ENCODE results near the gene NELFA.
A peak's percentile ranks its signal among the peaks of the same experiment; 100 is the strongest.

Gene NELFA

GRCh38 chr4:1967512-1968149 is 41.1 kb downstream of the NELFA start:
- DNase-seq (ENCODE audit: low read depth): peak; percentile 25
- H3K4me3 ChIP-seq (ENCODE audit: control insufficient read depth, low read depth, low read length): no peak overlapping the region
- TF ChIP-seq CTCF (conservative IDR thresholded peaks at IDR 0.05; ENCODE audit: control insufficient read depth, insufficient read depth, low read depth, low read length): no peak

GRCh38 chr4:1964971-1965370 is 43.8 kb downstream of the NELFA start:
- H3K4me3 ChIP-seq (ENCODE audit: control insufficient read depth, low read depth, low read length): no peak overlapping the region
- TF ChIP-seq CTCF (conservative IDR thresholded peaks at IDR 0.05; ENCODE audit: control insufficient read depth, insufficient read depth, low read depth, low read length): no peak

GRCh38 chr4:1964443-1964842 is 44.3 kb downstream of the NELFA start:
- no peak for DNase-seq (ENCODE audit: low read depth)
- no peak overlapping the region for H3K4me3 ChIP-seq (ENCODE audit: control insufficient read depth, low read depth, low read length)
- no peak for TF ChIP-seq CTCF (conservative IDR thresholded peaks at IDR 0.05; ENCODE audit: control insufficient read depth, insufficient read depth, low read depth, low read length)

More at GRCh38 chr4:1964971-1965370, 43.8 kb downstream of the NELFA start:
- no peak for DNase-seq (ENCODE audit: low read depth)

GRCh38 chr4:1962980-1963379 is 45.8 kb downstream of the NELFA start:
- no peak for DNase-seq (ENCODE audit: low read depth)
- H3K4me3 ChIP-seq (ENCODE audit: control insufficient read depth, low read depth, low read length): no peak overlapping the region
- TF ChIP-seq CTCF (conservative IDR thresholded peaks at IDR 0.05; ENCODE audit: control insufficient read depth, insufficient read depth, low read depth, low read length): no peak

GRCh38 chr4:1961563-1961962 is 47.2 kb downstream of the NELFA start:
- no peak for DNase-seq (ENCODE audit: low read depth)
- TF ChIP-seq CTCF (conservative IDR thresholded peaks at IDR 0.05; ENCODE audit: control insufficient read depth, insufficient read depth, low read depth, low read length): no peak
- H3K4me3 ChIP-seq (ENCODE audit: control insufficient read depth, low read depth, low read length): no peak overlapping the region

GRCh38 chr4:1961038-1961437 is 47.7 kb downstream of the NELFA start:
- no peak for TF ChIP-seq CTCF (conservative IDR thresholded peaks at IDR 0.05; ENCODE audit: control insufficient read depth, insufficient read depth, low read depth, low read length)
- no peak for DNase-seq (ENCODE audit: low read depth)
- no peak overlapping the region for H3K4me3 ChIP-seq (ENCODE audit: control insufficient read depth, low read depth, low read length)

Measured in fibroblast of mammary gland (primary cell).